Activated CD4-positive, alpha-beta T cell treated with anti-CD3 and anti-CD28 coated beads, Interleukin-2, amount 50 U/mL, for 4 hours (primary cell): Measurements from ENCODE around the gene C13orf46.

Experiments used
- DNase-seq, 2 experiments: peaks; one replicate each; pipeline ENCODE4 v3.0.0-alpha.2; 2020

C13orf46 gene

GRCh38 chr13:113953561-113953960 is 20.3 kb downstream of the C13orf46 start:
- DNase-seq, result no peak

DNA sequence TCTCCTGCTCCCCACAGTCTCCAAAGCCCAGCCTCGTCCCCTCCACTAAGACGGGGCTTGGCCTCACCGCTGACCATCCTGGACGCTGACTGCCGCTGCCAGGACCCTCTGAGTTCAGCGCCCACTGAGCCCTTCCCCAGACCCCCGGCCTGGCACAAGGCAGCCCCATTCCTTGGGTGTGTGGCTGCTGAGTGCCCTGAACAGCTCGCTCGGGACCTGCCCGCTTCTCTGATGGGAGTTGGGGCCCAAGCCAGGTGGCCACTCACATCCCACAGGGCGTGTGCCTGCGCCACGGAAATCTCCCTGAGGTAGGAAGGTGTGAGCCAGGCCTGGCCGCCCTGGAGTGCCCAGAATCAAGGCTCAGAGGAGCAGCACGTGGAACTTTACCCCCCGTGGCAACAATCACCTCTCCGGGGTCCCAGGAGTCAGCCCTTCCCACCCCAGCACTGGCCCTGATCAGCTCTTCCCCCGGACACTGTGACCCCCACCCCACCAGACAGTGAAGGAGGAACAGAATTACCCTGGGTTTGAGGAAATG is 20.8 kb downstream of the C13orf46 start:
- no peak for DNase-seq

DNA sequence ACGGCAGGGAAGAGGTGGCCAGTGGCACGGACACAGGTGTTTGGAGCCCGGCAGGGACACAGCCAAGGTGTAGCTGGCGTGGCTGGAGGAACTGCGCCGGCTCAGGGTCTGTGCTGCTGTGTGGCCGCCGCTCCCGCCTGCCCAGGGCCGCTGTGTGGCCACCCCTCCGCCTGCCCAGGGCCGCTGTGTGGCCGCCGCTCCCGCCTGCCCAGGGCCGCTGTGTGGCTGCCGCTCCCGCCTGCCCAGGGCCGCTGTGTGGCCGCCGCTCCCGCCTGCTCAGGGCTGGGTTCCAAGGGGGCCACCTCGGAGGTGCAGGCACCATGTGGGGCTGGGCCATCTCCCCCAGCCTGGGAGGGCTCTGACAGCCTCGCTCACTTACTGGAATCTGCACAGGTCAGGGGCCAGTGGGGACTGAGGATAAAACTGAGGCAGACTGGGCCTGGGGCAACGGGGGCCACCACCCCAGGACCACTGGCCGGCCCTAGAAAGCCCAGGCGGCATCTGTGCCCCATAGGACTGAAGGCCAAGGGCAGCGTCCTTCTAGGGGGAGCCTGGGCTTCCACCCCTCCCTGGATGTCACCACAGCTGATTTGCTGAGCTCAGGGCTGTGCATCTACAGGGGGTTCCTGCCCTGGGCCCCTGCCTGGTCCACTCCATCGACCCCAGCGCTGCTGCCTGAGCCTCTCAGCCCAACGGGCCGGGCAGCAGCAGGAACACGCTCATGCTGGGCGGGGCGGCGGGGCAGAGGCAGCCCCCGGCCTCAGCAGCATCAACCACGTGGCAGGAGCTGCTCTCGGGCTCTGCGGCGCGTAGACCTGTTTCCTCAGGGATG is 21.5 kb downstream of the C13orf46 start:
- no peak for DNase-seq

GRCh38 chr13:113951246-113951999 is 22.5 kb downstream of the C13orf46 start:
- peak; percentile 33 to 34 for DNase-seq

DNA sequence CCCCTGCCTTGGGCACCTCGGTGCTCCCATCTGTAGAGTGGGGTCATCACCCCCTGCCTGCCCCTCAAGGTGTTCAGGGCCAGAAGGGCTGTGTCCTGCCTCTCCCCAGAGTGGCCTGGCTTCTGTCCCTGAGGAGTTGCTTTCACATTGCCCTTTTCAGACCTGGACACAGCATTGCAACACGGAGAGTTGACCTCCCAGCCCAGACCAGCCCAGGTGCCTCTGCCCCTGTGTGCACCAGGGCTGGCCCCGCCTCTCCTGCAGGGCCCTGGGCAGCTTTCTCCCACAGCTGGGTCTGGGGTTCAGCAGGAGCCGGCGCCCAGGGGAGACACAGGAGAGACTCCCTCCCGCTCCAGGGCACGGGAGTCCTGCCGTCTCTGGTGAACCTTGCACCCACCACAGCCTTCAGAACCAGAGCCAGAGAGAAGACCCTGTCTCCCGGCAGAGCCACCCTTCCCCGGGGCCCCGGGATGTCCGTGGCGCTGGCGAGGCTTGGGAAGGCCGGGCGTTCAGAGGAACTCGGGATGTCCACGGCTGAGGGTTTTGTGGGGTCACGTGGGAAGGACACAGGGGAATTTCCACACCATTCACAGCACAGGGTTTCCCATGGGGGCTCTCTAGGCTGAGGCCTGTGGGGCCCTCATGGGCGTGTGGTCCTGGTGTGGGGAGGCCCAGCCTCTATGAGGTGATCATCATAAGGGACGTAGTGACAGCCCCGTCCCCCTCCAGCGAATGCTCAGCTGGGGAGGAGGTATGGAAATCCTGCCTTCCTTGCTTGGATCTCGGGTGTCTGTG is 23.2 kb downstream of the C13orf46 start:
- DNase-seq, result no peak

DNA sequence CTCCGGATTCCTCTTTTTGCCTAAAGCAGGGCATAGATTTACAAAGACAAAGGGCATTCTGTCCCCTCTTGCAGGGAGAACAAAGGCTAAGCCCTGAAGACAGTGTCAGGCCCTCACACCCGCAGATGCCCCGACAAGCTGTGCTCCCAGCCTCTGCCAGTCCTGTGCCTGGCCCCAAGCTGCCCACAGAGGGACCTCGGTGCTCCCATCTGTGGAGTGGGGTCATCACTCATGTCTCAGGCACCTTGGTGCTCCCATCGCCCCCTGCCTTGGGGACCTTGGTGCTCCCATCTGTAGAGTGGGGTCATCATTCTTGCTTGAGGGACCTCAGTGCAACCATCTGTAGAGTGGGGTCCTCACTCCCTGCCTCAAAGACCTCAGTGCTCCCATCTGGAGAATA is 24.3 kb downstream of the C13orf46 start:
- no peak for DNase-seq

GRCh38 chr13:113948034-113948742 is 25.7 kb downstream of the C13orf46 start:
- DNase-seq, result no peak

- DNase-seq, result no peak
Measured at GRCh38 chr13:113947311-113948033, 26.4 kb downstream of the C13orf46 start.

DNA sequence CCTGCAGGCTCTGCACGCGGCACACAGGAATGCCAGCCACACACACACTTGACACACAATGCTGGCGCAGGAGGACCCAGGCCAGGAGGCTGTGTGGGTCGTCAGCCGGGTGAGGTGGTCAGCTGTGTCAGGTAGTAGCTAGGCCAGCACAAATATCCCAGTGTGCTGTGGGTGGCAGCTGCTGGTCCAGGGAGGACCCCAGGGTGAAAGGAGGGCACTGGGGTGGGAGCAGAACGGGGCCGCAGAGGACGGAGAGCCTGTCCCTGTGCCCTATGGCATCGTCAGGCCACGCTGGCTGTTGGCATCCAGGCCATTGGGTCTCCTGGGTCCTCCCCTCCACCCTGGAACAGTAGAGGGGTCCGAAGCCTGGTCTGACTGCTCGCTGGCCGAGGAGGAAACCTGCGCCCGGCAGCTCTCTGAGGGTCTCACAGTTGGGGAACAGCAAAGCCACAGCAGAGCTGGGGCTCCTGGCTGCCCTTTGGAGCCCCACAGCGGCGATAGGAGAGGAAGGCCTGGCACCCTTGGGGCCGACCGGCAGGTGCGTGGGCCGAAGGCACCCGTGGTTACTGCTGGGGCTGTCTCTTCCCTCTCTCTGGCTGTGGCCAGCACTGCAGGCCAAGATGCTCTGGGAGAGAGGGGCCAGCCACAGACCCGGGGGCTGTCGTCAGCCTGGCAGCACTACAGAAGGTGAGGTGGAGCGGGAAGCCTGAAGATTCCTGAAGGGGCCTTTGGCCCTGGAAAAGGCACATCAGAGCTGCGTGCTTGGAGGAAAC is 27.3 kb downstream of the C13orf46 start:
- no peak for DNase-seq

DNA sequence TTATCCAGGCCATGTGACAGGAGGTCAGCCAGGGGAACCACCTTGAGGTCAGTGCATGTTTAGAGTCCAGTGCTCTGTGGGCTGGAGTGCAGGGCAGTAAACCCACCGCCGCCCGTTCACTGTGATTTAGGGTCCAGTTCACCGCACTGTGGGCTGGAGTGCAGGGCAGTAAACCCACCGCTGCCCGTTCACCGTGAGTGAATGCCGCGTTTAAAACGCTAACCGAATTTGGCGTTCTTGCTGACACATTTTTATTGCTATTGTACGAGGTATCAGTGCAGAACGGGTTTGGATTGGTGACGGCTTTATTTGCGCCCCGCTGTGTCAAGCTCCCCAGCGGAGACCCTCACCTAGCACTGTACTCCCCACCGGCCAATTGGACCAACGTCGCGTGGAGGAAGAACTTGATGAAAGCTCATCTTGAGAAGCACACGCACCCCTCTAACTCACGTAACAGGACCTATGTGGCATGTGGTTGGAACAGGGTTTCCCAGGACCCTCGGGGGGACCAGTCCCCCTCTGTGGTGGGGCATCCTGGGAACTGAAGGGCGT is 27.9 kb downstream of the C13orf46 start:
- DNase-seq, result no peak

- no peak for DNase-seq
Measured at GRCh38 chr13:113943821-113944565, 29.9 kb downstream of the C13orf46 start.

- no peak for DNase-seq
Measured at GRCh38 chr13:113942591-113943103, 31.2 kb downstream of the C13orf46 start.

DNA sequence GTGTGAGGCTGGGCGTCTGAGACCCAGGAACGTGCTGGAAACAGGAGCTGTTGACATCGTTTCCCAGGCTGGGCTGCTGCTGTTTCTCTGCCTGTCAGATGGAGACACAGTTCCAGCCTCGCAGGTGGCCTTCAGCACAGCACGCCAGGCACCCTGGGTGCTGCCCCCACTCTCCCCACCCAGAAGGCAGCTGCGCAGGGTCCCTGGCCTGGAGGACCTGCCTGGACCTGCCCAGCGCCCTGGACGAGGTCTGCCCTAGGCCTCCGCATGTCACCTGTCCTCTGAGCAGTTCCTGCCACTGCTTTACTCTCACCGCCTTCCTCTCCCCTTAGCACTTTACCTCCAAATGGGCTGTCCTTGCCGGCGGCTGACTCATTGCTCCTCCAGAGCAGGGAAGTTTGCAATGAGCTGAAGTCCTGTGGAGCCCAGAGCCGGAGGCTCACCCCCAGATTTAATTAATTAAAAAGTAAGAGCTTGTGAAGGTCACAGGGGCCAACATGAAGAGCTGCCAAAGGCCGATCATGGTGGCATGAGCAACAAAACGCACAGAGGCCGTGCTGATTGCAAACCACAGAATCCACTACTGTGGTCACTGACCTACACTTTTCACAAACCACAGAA is 32.2 kb downstream of the C13orf46 start:
- no peak for DNase-seq

DNA sequence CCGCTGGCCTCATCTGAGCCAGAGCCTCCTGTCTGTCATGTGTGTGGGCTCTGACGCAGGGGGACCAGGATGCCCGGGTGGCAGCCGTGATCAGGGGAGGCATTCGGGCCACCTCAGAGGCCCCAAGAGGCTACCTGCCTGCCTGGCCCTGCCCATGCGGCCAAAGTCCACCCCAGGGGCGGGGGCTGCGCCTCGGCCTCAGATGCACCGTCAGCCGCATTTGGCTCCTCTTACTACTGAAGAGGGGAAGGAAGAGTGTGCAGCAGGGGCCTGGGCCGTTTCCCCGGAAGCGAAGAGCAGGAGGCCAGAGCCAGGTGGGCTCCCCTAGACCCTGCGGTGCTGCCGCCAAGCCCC is 34.0 kb downstream of the C13orf46 start:
- no peak for DNase-seq

DNA sequence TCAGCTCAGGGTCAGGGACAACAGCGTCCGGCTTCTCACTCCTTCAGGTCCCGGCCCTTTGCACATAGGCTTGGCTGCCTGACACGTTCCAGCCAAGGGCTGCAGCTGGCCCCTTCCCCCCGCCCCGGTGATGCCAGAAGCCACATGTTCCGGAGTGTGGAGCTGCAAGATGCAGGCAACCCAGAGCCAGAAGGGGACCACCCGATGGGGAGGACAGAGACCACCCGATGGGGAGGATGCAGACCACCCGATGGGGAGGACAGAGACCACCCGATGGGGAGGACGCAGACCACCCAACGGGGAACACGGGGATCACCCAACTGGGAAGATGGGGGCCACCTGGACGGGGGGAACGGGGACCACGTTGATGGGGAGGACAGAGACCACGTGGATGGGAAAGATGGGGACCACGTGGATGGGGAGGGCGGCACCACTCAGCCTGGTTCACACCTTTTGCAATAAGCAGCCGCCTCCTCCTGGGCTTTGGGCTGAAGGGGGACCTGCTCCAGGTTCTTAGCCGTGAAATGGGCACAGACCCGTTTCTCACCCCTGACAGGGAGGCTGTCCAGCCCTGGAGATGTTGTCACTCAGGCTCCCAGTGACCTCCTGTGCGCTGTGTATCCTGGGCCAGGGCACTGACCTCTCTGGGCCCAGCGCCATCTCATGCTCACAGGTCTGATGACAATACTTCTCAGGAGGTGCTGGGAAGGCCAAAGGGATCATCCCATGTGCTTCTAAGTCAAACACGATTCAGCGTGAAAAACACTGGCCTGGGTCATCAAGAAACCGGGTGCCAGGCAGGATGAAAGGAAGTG is 34.5 kb downstream of the C13orf46 start:
- no peak for DNase-seq

DNA sequence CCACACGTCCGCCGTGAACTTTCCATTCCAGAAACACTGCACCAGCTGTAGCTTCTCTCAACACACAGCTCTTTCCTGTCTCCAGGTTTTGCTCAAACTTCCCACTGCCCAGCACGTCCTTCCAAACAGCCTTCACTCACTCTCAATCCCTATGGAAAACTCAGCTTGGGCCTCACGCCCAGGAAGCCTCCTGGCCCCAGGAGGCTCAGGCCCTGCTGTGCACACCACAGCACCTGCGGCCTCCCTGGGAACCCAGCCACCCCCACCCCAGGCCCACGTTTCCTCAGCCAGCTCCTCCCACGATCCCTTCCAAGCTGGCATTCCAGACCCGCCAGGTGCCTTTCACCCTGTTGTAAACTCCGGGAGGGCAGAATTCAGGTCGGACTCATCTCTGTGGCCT is 35.2 kb downstream of the C13orf46 start:
- no peak for DNase-seq

DNA sequence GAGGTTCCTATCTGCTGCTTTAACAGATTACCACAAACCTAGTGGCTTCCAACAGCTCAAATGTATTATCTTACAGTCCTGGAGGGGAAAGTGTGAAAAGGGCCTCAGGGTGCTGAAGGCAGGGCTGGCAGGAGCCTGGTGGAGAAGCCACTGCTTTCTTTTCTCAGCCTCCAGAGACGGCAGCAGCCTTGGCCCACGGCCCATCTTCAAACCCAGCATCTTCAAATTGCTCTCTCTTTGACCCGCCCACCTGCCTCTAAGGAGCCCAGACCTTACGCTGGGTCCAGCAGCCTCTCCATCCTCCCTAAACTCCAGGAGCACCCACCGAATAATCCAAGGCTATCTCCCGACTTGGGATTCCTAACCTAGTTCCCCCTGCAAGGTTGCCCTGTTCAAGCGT is 35.6 kb downstream of the C13orf46 start:
- DNase-seq, result no peak

DNA sequence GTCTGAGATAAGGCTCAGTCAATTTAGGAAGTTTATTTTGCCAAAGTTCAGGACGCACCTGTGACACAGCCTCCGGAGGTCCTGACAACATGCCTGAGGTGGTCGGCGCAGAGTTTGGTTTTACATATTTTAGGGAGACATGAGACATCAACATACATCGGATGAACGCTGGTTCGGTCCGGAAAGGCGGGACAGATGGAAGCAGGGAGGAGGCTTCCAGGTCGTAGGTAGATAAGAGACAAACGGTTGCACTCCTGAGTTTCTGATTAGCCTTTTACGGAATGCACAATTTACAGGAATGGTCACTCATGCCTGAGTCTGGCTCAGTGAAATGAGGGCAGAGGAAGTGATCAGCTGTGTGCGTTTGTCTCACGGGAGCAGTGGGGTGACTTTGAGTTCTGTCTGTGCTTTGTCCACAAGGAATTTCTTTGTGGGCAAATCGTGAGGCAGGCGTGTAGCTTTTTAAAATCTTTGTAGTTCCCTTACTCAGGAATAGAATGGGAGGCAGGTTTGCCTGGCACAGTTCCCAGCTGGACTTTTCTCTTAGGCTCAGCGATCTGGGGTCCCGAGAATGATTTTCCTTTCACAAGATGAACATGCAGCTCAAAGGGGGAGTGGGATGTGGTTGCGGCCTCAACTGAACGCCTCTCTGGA is 36.2 kb downstream of the C13orf46 start:
- DNase-seq, result no peak
